ENCODE data around the gene ERCC4.

Gene ERCC4

GRCh38 chr16:13950821-13951547, 31.0 kb downstream of the ERCC4 start:
- no peak for DNase-seq

GRCh38 chr16:13951611-13952010, 31.7 kb downstream of the ERCC4 start:
- DNase-seq, result no peak

- no peak for DNase-seq
These were observed 33.5 kb downstream of the ERCC4 start for GRCh38 chr16:13953501-13953900.

- no peak for DNase-seq
These were observed 36.8 kb downstream of the ERCC4 start for GRCh38 chr16:13956635-13957196.

GRCh38 chr16:13957197-13958078, 37.5 kb downstream of the ERCC4 start:
- no peak for DNase-seq

GRCh38 chr16:13958474-13958873, 38.5 kb downstream of the ERCC4 start:
- DNase-seq, result no peak

GRCh38 chr16:13959626-13960025, 39.7 kb downstream of the ERCC4 start:
- DNase-seq, result no peak

GRCh38 chr16:13961099-13961811, 41.3 kb downstream of the ERCC4 start:
- DNase-seq, result no peak

GRCh38 chr16:13962232-13962631, 42.3 kb downstream of the ERCC4 start:
- DNase-seq, result no peak

- DNase-seq, result no peak
These were observed 48.9 kb downstream of the ERCC4 start for GRCh38 chr16:13968835-13969234.

GRCh38 chr16:13969711-13970110, 49.8 kb downstream of the ERCC4 start:
- no peak for DNase-seq

- no peak for DNase-seq
These were observed 50.9 kb downstream of the ERCC4 start for GRCh38 chr16:13970708-13971422.

GRCh38 chr16:13973321-13974023, 53.5 kb downstream of the ERCC4 start:
- no peak for DNase-seq

- no peak for DNase-seq
These were observed 57.2 kb downstream of the ERCC4 start for GRCh38 chr16:13977177-13977576.

- DNase-seq, result no peak
These were observed 62.5 kb downstream of the ERCC4 start for GRCh38 chr16:13982451-13982850.

- DNase-seq, result no peak
These were observed 63.7 kb downstream of the ERCC4 start for GRCh38 chr16:13983625-13984024.

- DNase-seq, result no peak
These were observed 64.8 kb downstream of the ERCC4 start for GRCh38 chr16:13984794-13985193.

- DNase-seq, result no peak
These were observed 68.1 kb downstream of the ERCC4 start for GRCh38 chr16:13988038-13988437.

GRCh38 chr16:13992322-13992721, 72.4 kb downstream of the ERCC4 start:
- DNase-seq, result no peak

GRCh38 chr16:13992976-13993375, 73.0 kb downstream of the ERCC4 start:
- DNase-seq, result no peak

- DNase-seq, result no peak
These were observed 74.5 kb downstream of the ERCC4 start for GRCh38 chr16:13994239-13995106.

Data from activated naive CD4-positive, alpha-beta T cell (primary cell).